ENCODE results near the gene GALNT1. TPM values are rescaled to one million over a fixed set of nuclear protein-coding genes. Genes with fewer than 3 reads are reported as not detected.

The GALNT1 gene
- total and polyA plus RNA-seq, 2 of the 4 experiments (the other 2 are of a cell fraction), result 24.9 to 43.9 TPM

GRCh38 chr18:35747894-35748472 is 166.4 kb downstream of the GALNT1 start:
- H3K4ac ChIP-seq (ENCODE audit: low read depth, low read length), result no peak overlapping the region
- H3K14ac ChIP-seq (replicated peaks; ENCODE audit: low read depth, low read length), result no peak overlapping the region
- H4K8ac ChIP-seq (ENCODE audit: low read depth in 2 of 2, low read length in 2 of 2), result no peak overlapping the region
- H3K4me2 ChIP-seq (ENCODE audit: low read depth, low read length), result no peak overlapping the region
- no peak overlapping the region for H3K9ac ChIP-seq (ENCODE audit: low read depth, low read length)
- TF ChIP-seq USF2 (IDR thresholded peaks at IDR 0.05; ENCODE audit: low read depth, low read length) (no peak), MAZ (IDR thresholded peaks at IDR 0.05; ENCODE audit: borderline replicate concordance, low read depth, low read length) (no peak), BHLHE40 (IDR thresholded peaks at IDR 0.05; ENCODE audit: low read depth, low read length) (no peak), CTCF (conservative IDR thresholded peaks at IDR 0.05; ENCODE audit: low read depth, low read length) (no peak), MXI1 (IDR thresholded peaks at IDR 0.05; ENCODE audit: borderline replicate concordance, low read depth, low read length) (no peak), RAD21 (IDR thresholded peaks at IDR 0.05; ENCODE audit: low read length) (no peak), ELK1 (IDR thresholded peaks at IDR 0.05; ENCODE audit: borderline replicate concordance, low read depth, low read length) (no peak), MAFK (IDR thresholded peaks at IDR 0.05; ENCODE audit: low read depth, low read length) (no peak), RCOR1 (IDR thresholded peaks at IDR 0.05; ENCODE audit: insufficient replicate concordance, low read length) (no peak), POLR2A (IDR thresholded peaks at IDR 0.05; ENCODE audit: low read depth, low read length) (no peak), NFE2L2 (IDR thresholded peaks at IDR 0.05; ENCODE audit: low read depth, low read length) (no peak), SMC3 (IDR thresholded peaks at IDR 0.05; ENCODE audit: low read depth, low read length) (no peak), FOS (IDR thresholded peaks at IDR 0.05; ENCODE audit: low read depth, low read length) (no peak), CEBPB (IDR thresholded peaks at IDR 0.05; ENCODE audit: low read depth, low read length) (no peak), CHD1 (IDR thresholded peaks at IDR 0.05; ENCODE audit: low read depth, low read length) (no peak), RFX5 (IDR thresholded peaks at IDR 0.05; ENCODE audit: low read depth, low read length) (no peak)
- no TSS peak for BruUV-seq (replicated peaks)
- ATAC-seq (ENCODE audit: low read depth), result no peak
- CTCF ChIA-PET, result no interaction called here
- no peak overlapping the region for H2BK5ac ChIP-seq (ENCODE audit: low read depth, low read length, poor library complexity, severe bottlenecking)
- in situ Hi-C loops (cut with MboI; ENCODE audit: low sequenced_read_pairs) (no loop called here), intact Hi-C loops (cut with micrococcal nuclease) (no loop called here), dilution Hi-C loops (cut with HindIII; ENCODE audit: low sequenced_read_pairs, unreplicated experiment) (no loop called here)
- no peaks in the 10 kb centered on the region for H3K9me1 ChIP-seq (ENCODE audit: insufficient read depth, low read length)
- H3K56ac ChIP-seq (ENCODE audit: extremely low read depth, insufficient read depth, low read length), result no peak overlapping the region
- no peaks in the 10 kb centered on the region for H3K79me1 ChIP-seq (ENCODE audit: low read depth in 1 of 2, low read length in 2 of 2)
- H2BK20ac ChIP-seq (ENCODE audit: low read depth, low read length), result no peak overlapping the region
- no peaks in the 10 kb centered on the region for H3K9me3 ChIP-seq (ENCODE audit: control insufficient read depth, insufficient read depth, low read length)
- H3K18ac ChIP-seq (ENCODE audit: low read depth, low read length), result no peak overlapping the region
- H2BK15ac ChIP-seq (ENCODE audit: low read depth, low read length), result no peak overlapping the region
- no peaks in the 10 kb centered on the region for H4K20me1 ChIP-seq (ENCODE audit: insufficient read depth, low read length)
- H4K5ac ChIP-seq (ENCODE audit: low read depth, low read length), result no peak overlapping the region
- H3K27me3 ChIP-seq (ENCODE audit: control insufficient read depth, insufficient read depth, low read length), result peaks cover 28% of the 10 kb centered on the region
- H2AFZ ChIP-seq (replicated peaks; ENCODE audit: low read length, poor library complexity), result no peak overlapping the region
- H2AK5ac ChIP-seq (ENCODE audit: low read depth, low read length), result no peak overlapping the region
- H2AK9ac ChIP-seq (replicated peaks; ENCODE audit: low read depth, low read length, poor library complexity), result no peak overlapping the region
- H3K36me3 ChIP-seq (ENCODE audit: control insufficient read depth, insufficient read depth, low read length), result no peaks in the 10 kb centered on the region
- H4K91ac ChIP-seq (ENCODE audit: insufficient read depth, low read depth, low read length), result no peak overlapping the region
- no peaks in the 10 kb centered on the region for H3K4me1 ChIP-seq (ENCODE audit: control insufficient read depth, insufficient read depth, low read length)
- 40% methylated on average over 1 of the region's 7 CpGs; no CpG with 5 or more reads in 1 of the 2 experiments for WGBS, 2 experiments (ENCODE audit: extremely low coverage in 2 of 2, insufficient read length in 1 of 2)
- DNase-seq, result no peak
- H3K27ac ChIP-seq (ENCODE audit: insufficient read depth, low read length), result no peak overlapping the region
- no peak overlapping the region for H3K4me3 ChIP-seq (ENCODE audit: insufficient read depth, low read depth, low read length)
- H3K23ac ChIP-seq (ENCODE audit: low read depth, low read length), result no peak overlapping the region
- H2BK120ac ChIP-seq (ENCODE audit: low read depth, low read length), result no peak overlapping the region
- POLR2A ChIA-PET (ENCODE audit: unreplicated experiment), result no interaction called here
